Right lobe of liver (tissue), 4 donors: Measurements from ENCODE around the gene SYMPK.

Source experiments
- CTCF ChIP-seq, 4 donors: fragments of 200-600 bp in 3 of 4; fragments of 450-650 bp in 1 of 4; IDR thresholded peaks; one replicate each; pipeline versions ENCODE4 v1.5.1 to v1.8.0; 2016 to 2022; ENCODE audit warnings: antibody characterized with exemption in 4 of 4, mild to moderate bottlenecking in 2 of 4
- POLR2A ChIP-seq: fragments of 450-650 bp; IDR thresholded peaks from one replicate; pipeline ENCODE4 v1.6.1; 2017; ENCODE audit warnings: antibody characterized with exemption, mild to moderate bottlenecking
- donor health status: DM: no; HTN: no; CAD: no.
- donor health status: DM: no; HTN: no; CAD: no.
- donor health status: DM: no; HTN: yes; CAD: no.

DNA sequence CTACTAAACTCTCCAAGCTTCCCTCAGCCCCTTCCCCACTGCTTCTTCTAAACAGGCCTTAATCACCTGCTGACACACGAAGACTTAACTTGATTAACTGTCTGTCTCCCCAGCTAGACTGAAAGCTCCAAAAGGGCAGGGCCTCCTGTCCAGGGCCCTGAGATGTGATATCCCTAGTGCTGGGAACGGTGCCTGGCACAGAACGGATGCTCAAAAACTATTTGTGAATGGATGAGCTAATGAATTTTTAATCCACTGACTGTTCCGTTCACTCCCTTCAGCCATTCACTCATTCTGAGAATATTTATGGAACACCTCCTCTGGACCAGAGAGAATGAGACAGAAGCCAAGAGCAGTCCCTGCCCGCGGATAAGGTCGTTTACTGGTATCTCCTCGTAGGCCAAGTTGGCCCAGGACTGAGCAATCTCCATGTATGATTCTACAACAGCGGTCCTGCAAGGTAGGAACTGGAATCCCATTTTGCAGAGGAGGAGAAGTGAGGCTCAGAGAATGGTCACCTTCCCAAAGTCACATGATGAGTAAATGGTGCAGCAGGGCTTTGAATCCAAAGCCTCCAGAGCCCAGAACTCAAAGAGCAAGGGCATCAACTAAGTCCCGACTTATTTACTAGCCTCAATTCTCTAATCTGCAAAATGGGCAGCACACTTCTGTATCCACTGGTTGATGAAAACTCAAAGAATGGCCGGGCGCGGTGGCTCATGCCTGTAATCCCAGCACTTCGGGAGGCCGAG is 73.7 kb downstream of the SYMPK start:
- TF ChIP-seq CTCF (IDR thresholded peaks at IDR 0.05) (no peak), POLR2A (no peak)
